Subcutaneous adipose tissue (tissue), 4 donors: ENCODE measurements around the gene ANAPC13. TPM values are rescaled to one million over a fixed set of nuclear protein-coding genes. Genes with fewer than 3 reads are reported as not detected.

ENCODE experiments used
- CTCF ChIP-seq: fragments of 450-650 bp; IDR thresholded peaks from one replicate; pipeline ENCODE4 v1.5.1; 2016; ENCODE audit warnings: low read depth, mild to moderate bottlenecking, control low read depth, antibody characterized with exemption, moderate library complexity
- total RNA-seq, 4 donors: library from RNA; depleted of rRNA; stranded (reverse); fragments of >200 nt; gene quantifications; one replicate each; pipeline ENCODE4 v1.1.0, GENCODE V29; 2016

Gene ANAPC13
- total RNA-seq, 4 donors from 2014 or later, result 45.9 to 133 (median 60.0) TPM

- TF ChIP-seq CTCF, result no peak
Measured at GRCh38 chr3:134463676-134464063, 22.1 kb downstream of the ANAPC13 start.

GRCh38 chr3:134462331-134462941 is 23.3 kb downstream of the ANAPC13 start:
- no peak for TF ChIP-seq CTCF

GRCh38 chr3:134460965-134461364 is 24.8 kb downstream of the ANAPC13 start:
- TF ChIP-seq CTCF, result no peak

GRCh38 chr3:134459562-134459961 is 26.2 kb downstream of the ANAPC13 start:
- TF ChIP-seq CTCF, result no peak

- no peak for TF ChIP-seq CTCF
Measured at GRCh38 chr3:134458406-134458945, 27.3 kb downstream of the ANAPC13 start.

- no peak for TF ChIP-seq CTCF
Measured at GRCh38 chr3:134457376-134458074, 28.3 kb downstream of the ANAPC13 start.

- no peak for TF ChIP-seq CTCF
Measured at GRCh38 chr3:134453631-134454030, 32.2 kb downstream of the ANAPC13 start.
